GM18858 (cell line): ENCODE data around the gene LARGE1.

ENCODE experiments used
- ATAC-seq: cut with Tn5 transposase; IDR thresholded peaks from one replicate; pipeline ENCODE4 v1.9.1; 2021; ENCODE audit not compliant: unreplicated experiment

The LARGE1 gene

GRCh38 chr22:33456511-33456910 lies 463.8 kb downstream of the LARGE1 start:
- no peak for ATAC-seq

DNA sequence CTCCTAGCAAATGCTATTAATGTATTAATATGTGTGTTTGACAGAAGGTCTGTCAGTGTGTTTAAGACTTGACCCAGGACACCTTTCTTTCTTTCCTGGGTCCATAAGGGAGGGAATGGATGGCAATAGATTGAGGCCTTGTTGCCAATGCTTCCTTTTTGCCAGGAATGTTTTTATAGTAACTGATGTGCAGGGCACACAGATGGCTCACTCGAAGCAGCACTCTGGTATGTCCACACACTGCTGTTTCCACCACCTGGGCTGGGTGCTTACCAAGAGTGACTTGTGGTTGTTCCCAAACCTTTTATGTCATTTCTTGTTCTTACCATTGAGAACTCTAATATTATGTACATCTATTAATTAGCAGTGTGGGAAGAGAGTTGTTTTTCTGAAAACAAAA lies 465.2 kb downstream of the LARGE1 start:
- ATAC-seq, result no peak

DNA sequence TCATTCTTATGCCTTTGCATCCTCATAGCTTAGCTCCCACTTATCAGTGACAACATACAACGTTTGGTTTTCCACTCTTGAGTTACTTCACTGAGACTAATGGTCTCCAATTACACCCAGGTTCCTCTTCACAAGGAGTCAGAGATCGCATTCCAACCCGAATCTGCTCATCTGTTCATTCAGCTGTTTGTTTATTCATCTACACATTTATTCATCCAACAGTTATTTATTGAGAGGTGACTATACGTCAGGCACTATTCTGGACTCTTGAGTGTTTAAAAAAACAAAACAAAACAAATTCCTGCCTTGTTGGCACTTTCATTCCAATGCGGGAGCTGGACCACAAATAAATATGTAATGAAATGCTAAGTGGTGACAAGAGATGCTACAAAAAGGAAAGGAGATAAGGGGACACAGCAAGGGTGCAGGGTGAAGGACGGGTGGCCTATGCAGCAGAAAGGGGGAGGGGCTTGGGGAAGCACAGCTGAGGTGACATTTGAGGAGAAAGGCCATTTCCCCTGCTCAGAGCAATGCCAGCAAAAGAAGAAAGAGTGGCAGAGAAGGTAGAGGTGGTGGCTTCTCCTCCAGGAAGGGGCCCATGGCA lies 468.3 kb downstream of the LARGE1 start:
- no peak for ATAC-seq

GRCh38 chr22:33450756-33451155 lies 469.5 kb downstream of the LARGE1 start:
- no peak for ATAC-seq

- ATAC-seq, result no peak
Measured at GRCh38 chr22:33447733-33448132, 472.5 kb downstream of the LARGE1 start.

DNA sequence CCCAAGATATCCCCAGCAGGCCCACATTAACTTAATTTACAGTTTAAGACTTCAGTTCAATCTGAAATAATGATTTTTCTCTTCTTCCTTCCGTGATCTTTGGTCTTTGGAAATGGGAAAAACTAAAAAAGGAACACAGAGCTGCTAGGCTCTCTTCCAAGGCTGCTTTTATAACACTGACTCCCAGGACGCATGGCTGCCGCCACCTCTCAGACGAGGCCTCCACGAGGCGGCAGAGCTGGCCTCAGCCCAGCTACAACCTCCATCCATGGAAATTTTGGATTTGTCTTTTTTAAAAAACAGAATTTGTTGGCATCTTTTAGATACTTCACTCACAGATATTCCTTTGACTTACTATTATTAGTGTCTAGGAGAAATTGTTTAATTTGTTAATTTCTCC lies 476.6 kb downstream of the LARGE1 start:
- ATAC-seq, result no peak

DNA sequence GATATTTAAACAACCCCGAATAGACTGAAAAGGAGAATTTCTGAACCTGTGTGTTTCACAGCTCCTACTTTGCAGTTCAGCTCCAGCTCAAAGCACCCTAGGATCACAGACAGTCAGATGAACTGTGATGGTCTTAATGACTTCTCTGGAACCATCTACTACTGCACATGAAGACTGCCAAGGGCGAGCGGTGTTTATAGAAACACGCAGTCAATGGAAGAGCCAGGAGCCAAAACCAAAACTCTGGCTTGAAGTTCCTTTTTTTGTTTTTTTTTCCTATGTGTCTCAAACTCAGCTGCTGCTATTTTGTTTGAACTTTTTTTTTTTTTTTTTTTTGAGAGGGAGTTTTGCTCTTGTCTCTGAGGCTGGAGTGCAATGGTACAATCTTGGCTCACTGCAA lies 479.5 kb downstream of the LARGE1 start:
- ATAC-seq, result no peak

GRCh38 chr22:33438273-33438672 lies 482.0 kb downstream of the LARGE1 start:
- no peak for ATAC-seq

GRCh38 chr22:33431300-33431699 lies 489.0 kb downstream of the LARGE1 start:
- ATAC-seq, result no peak

- no peak for ATAC-seq
Measured at GRCh38 chr22:33429281-33429680, 491.0 kb downstream of the LARGE1 start.

DNA sequence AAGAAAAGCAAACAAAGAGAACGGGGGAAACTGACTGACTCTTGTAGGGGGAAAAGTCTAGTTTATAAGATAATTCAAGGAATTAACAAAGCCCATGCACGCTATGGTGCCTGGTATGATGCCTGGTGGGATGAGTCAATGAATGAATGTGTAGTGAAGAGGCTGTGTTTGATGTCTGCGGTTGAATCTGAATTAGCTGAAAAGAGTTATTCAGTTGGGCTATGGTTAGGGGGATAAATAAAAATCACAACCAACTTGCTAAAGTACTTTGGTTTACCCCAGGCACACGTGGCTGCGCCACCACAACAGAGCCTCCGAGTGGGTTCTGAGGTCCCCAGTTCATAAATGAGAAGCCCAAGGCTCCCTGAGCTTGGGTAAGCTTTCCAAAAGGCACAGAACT lies 492.8 kb downstream of the LARGE1 start:
- no peak for ATAC-seq

DNA sequence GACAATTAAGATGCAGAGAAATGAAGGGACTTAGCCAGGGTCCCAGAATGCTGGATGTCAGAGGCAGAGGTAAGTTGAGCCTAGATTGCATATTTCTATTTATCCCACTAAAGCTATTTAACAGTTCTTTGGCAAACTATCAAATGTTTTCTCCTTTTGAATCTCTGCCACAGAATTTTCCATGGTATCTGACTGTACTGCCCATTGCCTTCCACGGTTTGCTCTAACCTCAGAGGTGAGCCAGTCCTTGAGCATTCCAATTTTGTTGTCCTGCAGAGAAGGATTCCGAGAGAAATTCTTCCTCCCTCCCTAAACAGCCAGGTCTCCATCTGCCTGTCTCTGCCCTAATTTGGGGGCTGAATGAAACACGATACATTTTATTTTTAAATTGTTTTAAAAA lies 493.8 kb downstream of the LARGE1 start:
- ATAC-seq, result no peak

DNA sequence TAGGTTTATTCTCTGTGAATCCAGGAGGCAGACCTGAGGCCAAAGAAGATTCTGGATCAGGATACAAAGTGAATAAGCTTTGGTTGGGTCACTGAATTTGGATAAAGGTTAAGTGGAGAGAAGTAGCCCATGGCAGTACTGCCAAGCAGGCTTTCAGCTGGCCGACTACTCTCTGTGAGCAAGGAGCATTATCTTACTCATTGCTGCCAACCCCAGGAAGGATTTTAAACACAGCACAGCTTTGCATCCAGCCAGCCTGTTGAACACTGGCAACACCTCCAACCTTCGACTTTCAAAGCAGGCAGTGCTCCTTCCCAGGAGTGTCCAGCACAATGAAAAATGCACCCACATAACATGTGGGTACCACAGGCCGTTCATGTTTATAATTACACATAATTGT lies 498.4 kb downstream of the LARGE1 start:
- ATAC-seq, result no peak

DNA sequence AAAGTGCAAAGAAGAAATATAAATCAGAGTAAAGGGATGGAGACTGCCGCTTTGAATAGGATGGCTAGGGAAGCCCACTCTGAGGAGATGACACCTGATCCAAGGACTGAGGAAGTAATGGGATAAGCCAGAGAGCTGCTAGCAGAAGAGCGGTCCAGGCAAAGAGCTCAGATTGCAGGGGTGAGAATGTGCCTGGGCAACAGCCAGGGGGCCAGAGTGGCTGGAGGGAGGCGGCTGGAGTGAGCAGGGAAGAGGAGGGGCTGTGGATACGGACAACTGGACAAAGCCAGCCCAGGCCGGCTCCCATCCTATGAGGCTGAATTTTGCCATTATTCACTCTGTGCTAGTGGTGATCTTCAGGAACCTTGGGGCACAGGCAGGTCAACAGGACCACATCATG lies 501.8 kb downstream of the LARGE1 start:
- ATAC-seq, result no peak

- ATAC-seq, result no peak
Measured at GRCh38 chr22:33415401-33415800, 504.9 kb downstream of the LARGE1 start.

GRCh38 chr22:33409079-33409478 lies 511.2 kb downstream of the LARGE1 start:
- ATAC-seq, result no peak

DNA sequence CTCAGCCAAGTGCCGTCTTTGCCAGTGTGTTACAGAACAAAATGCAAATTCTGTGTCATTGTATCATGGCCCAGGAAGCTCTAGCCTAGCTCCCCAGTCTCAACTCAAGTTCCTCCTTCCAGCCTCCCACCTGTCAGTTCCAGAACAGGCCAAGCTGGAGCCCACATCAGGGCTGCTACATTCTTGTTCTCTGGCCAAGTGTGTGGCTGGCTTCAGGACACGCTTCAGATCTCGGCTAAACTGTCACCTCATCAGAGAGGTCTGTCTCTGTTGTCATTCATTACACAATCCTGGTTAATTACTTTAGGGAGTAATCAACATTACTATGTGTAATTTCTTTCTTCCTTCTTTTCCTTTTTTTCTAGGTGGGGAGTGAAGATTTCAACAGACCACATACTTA lies 515.1 kb downstream of the LARGE1 start:
- no peak for ATAC-seq

DNA sequence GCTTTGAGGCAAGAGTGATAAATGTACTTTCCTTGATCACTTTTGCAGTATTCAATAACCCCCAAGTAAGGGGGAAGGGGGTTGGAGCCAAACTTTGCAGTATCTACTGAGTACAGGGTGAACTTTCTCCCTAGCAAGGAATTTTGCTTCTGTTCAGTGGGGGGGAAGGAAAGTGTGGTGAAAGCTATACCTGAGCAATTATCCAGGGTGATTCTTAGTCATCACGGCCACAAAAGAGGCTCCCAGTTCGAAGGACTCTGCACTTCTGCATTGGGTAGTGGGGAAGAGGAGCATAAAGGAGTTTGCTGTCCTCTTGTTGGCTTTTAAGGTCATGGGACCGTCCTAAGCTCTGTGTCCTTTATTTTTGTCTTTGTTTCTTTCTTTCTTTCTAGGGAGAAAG lies 515.6 kb downstream of the LARGE1 start:
- ATAC-seq, result no peak

GRCh38 chr22:33402325-33402724 lies 518.0 kb downstream of the LARGE1 start:
- no peak for ATAC-seq

DNA sequence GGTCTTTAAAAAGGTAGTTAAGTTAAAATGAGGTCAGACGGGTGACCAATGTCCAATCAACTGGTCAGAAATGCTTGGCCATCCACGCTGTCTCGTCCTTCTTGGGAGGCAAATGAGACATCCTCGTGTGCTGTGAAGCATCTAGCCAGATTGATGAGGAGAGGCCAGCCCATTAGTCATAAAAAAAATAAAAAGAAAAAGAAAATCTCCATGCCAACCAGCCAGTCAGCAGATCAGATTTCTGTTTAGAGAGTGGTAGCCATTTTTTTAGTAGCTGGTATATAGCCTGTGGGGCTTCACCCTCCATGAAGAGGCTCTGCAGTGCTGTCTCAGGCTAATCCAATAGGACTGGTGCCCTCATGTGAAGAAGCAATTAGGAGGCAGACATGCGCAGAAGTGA lies 519.0 kb downstream of the LARGE1 start:
- no peak for ATAC-seq

GRCh38 chr22:33400891-33401290 lies 519.4 kb downstream of the LARGE1 start:
- no peak for ATAC-seq

- no peak for ATAC-seq
Measured at GRCh38 chr22:33400061-33400840, 520.0 kb downstream of the LARGE1 start.

GRCh38 chr22:33397381-33397907 lies 522.8 kb downstream of the LARGE1 start:
- no peak for ATAC-seq
